K562 (cell line): ENCODE data around the gene POLD1. TPM values are rescaled to one million over a fixed set of nuclear protein-coding genes. Genes with fewer than 3 reads are reported as not detected.

Source experiments
- ATAC-seq: fragments of 200-7000 bp; cut with Tn5 transposase; 3 replicates; pipeline ENCODE4 v1.9.1; 2020; ENCODE audit warnings: moderate library complexity
- BruUV-seq: library from RNA; stranded (reverse); fragments of 400-500 nt; replicated peaks from 2 replicates; lab custom pipeline; 2021; lab: Mats Ljungman, UMichigan
- CTCF ChIA-PET: fragments of 300-600 bp; formaldehyde crosslinking; extraction: SDS; loops from one replicate; lab custom pipeline; 2021; ENCODE audit warnings: low intra/inter-chr PET ratio; lab: Yijun Ruan, JAX
- POLR2A ChIA-PET: fragments of 300-600, 350-650 bp; sonication (Branson Sonifier 250); formaldehyde crosslinking; extraction: SDS; loops from one replicate; lab custom pipeline; 2021; ENCODE audit warnings: antibody characterized with exemption, inconsistent platforms; lab: Yijun Ruan, JAX
- DNase-seq, 4 experiments: peaks; one replicate each; pipeline versions ENCODE4 v3.0.0 to v3.0.0-alpha.2; 2011 to 2018; ENCODE audit warnings: low spot score in 3 of 4, mixed read lengths in 3 of 4; ENCODE audit errors: extremely low read depth in 1 of 4
- FAIRE-seq: peaks from 2 replicates; lab custom pipeline; 2011; peaks lifted over from hg19 to GRCh38; lab: Jason Lieb, UNC
- H2AFZ ChIP-seq: 2 replicates; pipeline ENCODE4 v1.6.0; 2011; ENCODE audit warnings: low read depth, low read length, control low read depth, inconsistent platforms
- H3K27ac ChIP-seq: fragments of 200-600 bp; 3 replicates; pipeline ENCODE4 v1.8.0; 2011; ENCODE audit warnings: low read depth, mild to moderate bottlenecking, control low read depth, inconsistent platforms, low read length, moderate library complexity, mixed read lengths; ENCODE audit errors: extremely low read depth
- H3K27me3 ChIP-seq, 2 experiments: fragments of 300-600 bp in 1 of 2; 2 replicates in 1 of 2; 3 replicates in 1 of 2; pipeline versions ENCODE4 v1.6.0 to v1.8.0; 2011; ENCODE audit warnings: inconsistent platforms in 2 of 2, low read length in 2 of 2, mild to moderate bottlenecking in 1 of 2, mixed read lengths in 1 of 2, moderate library complexity in 1 of 2; ENCODE audit not compliant: control insufficient read depth in 2 of 2, insufficient read depth in 2 of 2
- H3K36me3 ChIP-seq: fragments of 300-600 bp; 3 replicates; pipeline ENCODE4 v1.8.0; 2011; ENCODE audit warnings: mild to moderate bottlenecking, low read length, inconsistent platforms; ENCODE audit not compliant: control insufficient read depth, insufficient read depth
- H3K4me1 ChIP-seq, 2 experiments: fragments of 200-600 bp in 1 of 2; replicated peaks in 1 of 2; 2 replicates in 1 of 2; 3 replicates in 1 of 2; pipeline versions ENCODE4 v1.5.1 to v1.8.0; 2011; ENCODE audit warnings: inconsistent platforms in 2 of 2, low read length in 2 of 2, mild to moderate bottlenecking in 1 of 2, mixed read lengths in 1 of 2, moderate library complexity in 1 of 2; ENCODE audit not compliant: control insufficient read depth in 2 of 2, insufficient read depth in 2 of 2
- H3K4me2 ChIP-seq: 2 replicates; pipeline ENCODE4 v1.6.1; 2011; ENCODE audit warnings: low read length, control low read depth, inconsistent platforms, mixed read lengths; ENCODE audit not compliant: insufficient read depth
- H3K4me3 ChIP-seq: fragments of 200-600 bp; sonication (generic), shearing (Covaris generic); 2 replicates; pipeline ENCODE4 v1.5.1; 2016; ENCODE audit warnings: control low read depth, inconsistent platforms
- H3K79me2 ChIP-seq: fragments of 200-600 bp; 3 replicates; pipeline ENCODE4 v1.8.0; 2011; ENCODE audit warnings: low read length, inconsistent platforms; ENCODE audit not compliant: control insufficient read depth, insufficient read depth
- H3K9ac ChIP-seq, 2 experiments: 2 replicates each; pipeline versions ENCODE4 v1.6.0 to v1.6.1; 2011; ENCODE audit warnings: low read depth in 2 of 2, low read length in 2 of 2, control low read depth in 1 of 2, inconsistent platforms in 1 of 2, mild to moderate bottlenecking in 1 of 2, mixed read lengths in 1 of 2; ENCODE audit not compliant: insufficient read depth in 1 of 2
- H3K9me1 ChIP-seq: one replicate; pipeline ENCODE4 v1.6.0; 2011; ENCODE audit warnings: inconsistent platforms, mild to moderate bottlenecking, low read length, moderate library complexity; ENCODE audit not compliant: control insufficient read depth, insufficient read depth
- H3K9me3 ChIP-seq: replicated peaks from 2 replicates; pipeline ENCODE4 v1.5.1; 2011; ENCODE audit warnings: low read depth, low read length, inconsistent platforms; ENCODE audit not compliant: control insufficient read depth, insufficient read depth
- H4K20me1 ChIP-seq: replicated peaks from 2 replicates; pipeline ENCODE4 v1.6.1; 2011; ENCODE audit warnings: low read length, inconsistent platforms, mixed read lengths; ENCODE audit not compliant: control insufficient read depth, insufficient read depth
- CBFA2T3 ChIP-seq: fragments of 450-650 bp; IDR thresholded peaks from 2 replicates; pipeline ENCODE4 v1.6.1; 2017
- FOXM1 ChIP-seq, 2 experiments: fragments of 450-650 bp in 1 of 2; sonication (generic) in 1 of 2; formaldehyde crosslinking in 1 of 2; IDR thresholded peaks; 2 replicates each; pipeline versions ENCODE4 v1.6.1 to v1.9.0; 2017 to 2022; ENCODE audit warnings: low read depth in 2 of 2, mild to moderate bottlenecking in 2 of 2, missing genetic modification reagents in 1 of 2, moderate library complexity in 1 of 2
- HINFP ChIP-seq: fragments of 450-650 bp; conservative IDR thresholded peaks from 2 replicates; pipeline ENCODE4 v1.6.1; 2016; ENCODE audit warnings: missing genetic modification characterization, low read depth, mild to moderate bottlenecking, control low read depth, missing compliant biosample characterization
- KLF16 ChIP-seq: IDR thresholded peaks from 2 replicates; pipeline ENCODE4 v1.6.1; 2016; ENCODE audit warnings: antibody characterized with exemption
- NONO ChIP-seq, 2 experiments: fragments of 200-400 bp in 1 of 2; fragments of 450-650 bp in 1 of 2; formaldehyde crosslinking in 1 of 2; IDR thresholded peaks; 2 replicates each; pipeline ENCODE4 v1.6.1; 2017; ENCODE audit warnings: low read depth in 2 of 2, mild to moderate bottlenecking in 2 of 2, moderate library complexity in 2 of 2, low read length in 1 of 2
- NR2F6 ChIP-seq: fragments of 450-650 bp; formaldehyde crosslinking; IDR thresholded peaks from 2 replicates; pipeline ENCODE4 v1.4.0; 2020; ENCODE audit warnings: mild to moderate bottlenecking
- RCOR1 ChIP-seq, 2 experiments: IDR thresholded peaks; 2 replicates each; pipeline ENCODE4 v1.6.1; 2012; ENCODE audit warnings: low read depth in 2 of 2, low read length in 2 of 2, borderline replicate concordance in 1 of 2, improper control_type of control experiment in 1 of 2
- SNAPC5 ChIP-seq: fragments of 250-450 bp; sonication (Bioruptor Pico); IDR thresholded peaks from 2 replicates; pipeline ENCODE4 v1.8.0; 2021; ENCODE audit warnings: moderate library complexity, mild to moderate bottlenecking, inconsistent platforms
- SP2 ChIP-seq: IDR thresholded peaks from 2 replicates; pipeline ENCODE4 v1.6.1; 2011; ENCODE audit warnings: mild to moderate bottlenecking, low read depth, low read length, moderate library complexity; ENCODE audit not compliant: poor library complexity, severe bottlenecking; ENCODE audit errors: extremely low read depth
- TFAP4 ChIP-seq: sonication (generic); formaldehyde crosslinking; IDR thresholded peaks from 2 replicates; pipeline ENCODE4 v1.8.0; 2022; ENCODE audit warnings: missing genetic modification reagents, mild to moderate bottlenecking, moderate library complexity, borderline replicate concordance
- ZBTB5 ChIP-seq: fragments of 450-650 bp; IDR thresholded peaks from 2 replicates; pipeline ENCODE4 v1.6.1; 2017; ENCODE audit warnings: antibody characterized with exemption
- WGBS: fragments of 100-300 bp; shearing (Covaris generic); methylation state at CpG from one replicate; pipeline ENCODE4 v1.1.6; 2016; ENCODE audit warnings: low coverage, mixed read lengths; ENCODE audit not compliant: insufficient coverage; ENCODE audit errors: missing lambda C conversion rate; 5-methylcytosine and 5-hydroxymethylcytosine counted together
- in situ Hi-C: fragments of 300-500 bp; cut with MboI; formaldehyde crosslinking; loops from 4 replicates; pipeline ENCODE4 v1.15.0; 2018; ENCODE audit warnings: inconsistent platforms, mixed read lengths
- intact Hi-C: fragments of 100-400 bp; cut with micrococcal nuclease; formaldehyde crosslinking; loops from 2 replicates; pipeline ENCODE4 v1.14.2; 2022
- polyA plus RNA-seq, 8 experiments: library from polyadenylated mRNA; depleted of rRNA in 4 of 8; stranded (reverse) in 5 of 8; unstranded in 3 of 8; fragments of >200 nt; fragmentation: Nextera tagmentation in 2 of 8; fragmentation: Illumina TruSeq in 1 of 8; extraction: Ambion mirVana in 2 of 8; extraction: Trizol in 1 of 8; gene quantifications; 2 replicates each; pipeline versions ENCODE4 v1.2.1 to v1.2.3, GENCODE V29; 2011 to 2014; ENCODE audit warnings: inconsistent platforms in 1 of 8, missing spikeins in 1 of 8
- total RNA-seq, 7 experiments: library from RNA; depleted of rRNA in 6 of 7; stranded (reverse); fragments of >200 nt in 6 of 7; fragmentation: Illumina TruSeq in 2 of 7; extraction: Trizol in 2 of 7; gene quantifications; 2 replicates each; pipeline versions ENCODE4 v1.2.1 to v1.2.3, GENCODE V29; 2011 to 2021; ENCODE audit warnings: low replicate concordance in 1 of 7
- TF ChIP-seq, protein P1 (sequence below): fragments of 250-450 bp; sonication (Bioruptor Pico); IDR thresholded peaks from 2 replicates; pipeline ENCODE4 v1.8.0; 2022; ENCODE audit warnings: moderate library complexity, mild to moderate bottlenecking, inconsistent platforms
- TF ChIP-seq, protein P2 (sequence below): sonication (generic); formaldehyde crosslinking; IDR thresholded peaks from 2 replicates; pipeline ENCODE4 v1.8.1; 2023; ENCODE audit warnings: mild to moderate bottlenecking, missing genetic modification reagents, moderate library complexity

The POLD1 gene
- total and polyA plus RNA-seq, 9 of the 15 experiments (the other 6 are each of a cell fraction or from before 2014, with no cell fraction given) = 1.3 to 312 (median 47.8) TPM

DNA sequence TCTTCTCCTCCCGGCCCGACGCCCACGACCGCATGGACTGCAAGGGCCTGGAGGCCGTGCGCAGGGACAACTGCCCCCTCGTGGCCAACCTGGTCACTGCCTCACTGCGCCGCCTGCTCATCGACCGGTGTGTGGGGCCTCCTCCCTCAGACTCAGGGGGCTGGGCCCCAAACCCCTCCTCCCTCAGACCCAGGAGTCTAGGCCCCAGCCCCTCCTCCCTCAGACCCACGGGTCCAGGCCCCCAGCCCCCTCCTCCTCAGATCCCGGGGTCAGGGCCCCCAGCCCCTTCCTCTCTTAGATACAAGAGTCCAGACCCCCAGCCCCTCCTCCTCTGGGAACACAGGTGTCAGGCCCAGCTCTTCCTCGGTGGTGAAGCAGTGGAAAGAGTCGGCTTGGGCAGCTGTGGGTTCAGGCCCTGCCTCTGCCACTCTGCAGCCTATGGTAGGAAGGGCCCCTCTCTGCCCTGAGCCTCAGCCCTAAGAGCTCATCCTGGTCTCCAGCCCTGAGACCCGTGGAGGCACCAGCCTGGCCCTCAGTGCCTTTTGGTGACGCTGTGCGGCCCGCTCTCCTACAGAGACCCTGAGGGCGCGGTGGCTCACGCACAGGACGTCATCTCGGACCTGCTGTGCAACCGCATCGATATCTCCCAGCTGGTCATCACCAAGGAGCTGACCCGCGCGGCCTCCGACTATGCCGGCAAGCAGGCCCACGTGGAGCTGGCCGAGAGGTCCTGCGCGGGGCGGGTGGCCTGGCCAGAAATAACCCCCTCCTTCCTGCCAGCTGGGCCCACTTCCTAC lies 30.9 kb downstream of the POLD1 start:
- Histone ChIP-seq H2AFZ (peak overlapping the region; percentile 83), H3K9me1 (no peaks in the 10 kb centered on the region), H3K9me3 (no peaks in the 10 kb centered on the region), H3K36me3 (peaks cover 62% of the 10 kb centered on the region; the same call in 2 of the 3 replicates), H3K79me2 (no peaks in the 10 kb centered on the region), H3K9ac (peak overlapping the region; percentile 41 to 88; a peak in 3 of 4 replicates), H4K20me1 (no peaks in the 10 kb centered on the region), H3K4me3 (no peak overlapping the region), H3K27ac (peak overlapping the region; percentile 67), H3K27me3 (no peaks in the 10 kb centered on the region), H3K4me1 (peaks cover 13 to 69% of the 10 kb centered on the region in 2 experiments), H3K4me2 (no peak overlapping the region; the same call in 1 of the 2 replicates)
- in situ Hi-C loops = no loop called here
- ATAC-seq (peak; percentile 95), FAIRE-seq (peak; percentile 90), DNase-seq (peak; percentile 87 to 92 (median 90))
- intact Hi-C loops = loop anchor here (2.0 kb wide), 2 partner anchors 46 kb away; no protein-coding TSS in a partner anchor
- ChIA-PET POLR2A (interaction anchor here (0.6 to 2.7 kb wide), 3 partner anchors 23 to 996 kb away, joined by 3 to 8 read pairs (median 3); partner anchors contain the start of gene POLD1), CTCF (interaction anchor here (0.6 to 2.4 kb wide), 4 partner anchors 11 to 69 kb away, joined by 3 to 14 read pairs (median 8); no protein-coding TSS in a partner anchor)
- 39% methylated on average over 20 of the region's 37 CpGs for WGBS
- BruUV-seq = no TSS peak
- TF ChIP-seq CBFA2T3 = peak; percentile 38; the same call in 1 of the 2 replicates
- peak; percentile 60 for TF ChIP-seq KLF16
- no peak for TF ChIP-seq ZBTB5
- TF ChIP-seq, protein P1, sequence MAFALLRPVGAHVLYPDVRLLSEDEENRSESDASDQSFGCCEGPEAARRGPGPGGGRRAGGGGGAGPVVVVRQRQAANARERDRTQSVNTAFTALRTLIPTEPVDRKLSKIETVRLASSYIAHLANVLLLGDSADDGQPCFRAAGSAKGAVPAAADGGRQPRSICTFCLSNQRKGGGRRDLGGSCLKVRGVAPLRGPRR (CRISPR knock-in tag) = no peak
- TF ChIP-seq, protein P2, sequence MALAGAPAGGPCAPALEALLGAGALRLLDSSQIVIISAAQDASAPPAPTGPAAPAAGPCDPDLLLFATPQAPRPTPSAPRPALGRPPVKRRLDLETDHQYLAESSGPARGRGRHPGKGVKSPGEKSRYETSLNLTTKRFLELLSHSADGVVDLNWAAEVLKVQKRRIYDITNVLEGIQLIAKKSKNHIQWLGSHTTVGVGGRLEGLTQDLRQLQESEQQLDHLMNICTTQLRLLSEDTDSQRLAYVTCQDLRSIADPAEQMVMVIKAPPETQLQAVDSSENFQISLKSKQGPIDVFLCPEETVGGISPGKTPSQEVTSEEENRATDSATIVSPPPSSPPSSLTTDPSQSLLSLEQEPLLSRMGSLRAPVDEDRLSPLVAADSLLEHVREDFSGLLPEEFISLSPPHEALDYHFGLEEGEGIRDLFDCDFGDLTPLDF (CRISPR knock-in tag) = no peak
- TF ChIP-seq HINFP (tag) = no peak
- peak; percentile 97 for TF ChIP-seq TFAP4 (CRISPR knock-in tag)
- TF ChIP-seq NONO (IDR thresholded peaks at IDR 0.05; ENCODE audit: low read depth in 2 of 2, low read length in 1 of 2) = no peak
- TF ChIP-seq SNAPC5 (CRISPR knock-in tag) = no peak
- TF ChIP-seq NR2F6 (CRISPR knock-in tag) = no peak
- no peak for TF ChIP-seq SP2
- 0 out of 4 replicates have a peak, but pooled peaks of 1 of the 2 experiments have one; percentile 64 for TF ChIP-seq RCOR1 (IDR thresholded peaks at IDR 0.05; ENCODE audit: borderline replicate concordance in 1 of 2, low read depth in 2 of 2, low read length in 2 of 2)
- no peak for TF ChIP-seq FOXM1 (IDR thresholded peaks at IDR 0.05; ENCODE audit: low read depth)
- TF ChIP-seq FOXM1 (CRISPR knock-in tag; IDR thresholded peaks at IDR 0.05; ENCODE audit: low read depth) = no peak
